ENCODE measurements around the gene THRA.

The THRA gene

DNA sequence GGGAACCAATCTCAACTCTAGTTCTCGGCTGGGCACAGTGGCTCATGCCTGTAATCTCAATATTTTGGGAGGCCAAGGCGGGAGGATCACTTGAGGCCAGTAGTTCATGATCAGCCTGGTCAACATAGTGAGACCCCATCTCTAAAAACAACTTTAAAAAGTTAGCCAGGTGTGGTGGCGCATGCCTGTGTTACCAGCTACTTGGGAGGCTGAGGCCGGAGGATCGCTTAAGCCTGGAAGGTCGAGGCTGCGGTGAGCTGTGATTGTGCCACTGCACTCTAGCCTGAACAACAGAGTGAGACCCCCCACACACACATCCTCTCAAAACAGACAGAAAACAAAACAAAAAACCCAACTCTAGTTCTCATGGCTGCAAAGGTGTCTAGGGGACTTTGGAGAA, 4.9 kb downstream of the THRA start:
- no peak for DNase-seq

DNA sequence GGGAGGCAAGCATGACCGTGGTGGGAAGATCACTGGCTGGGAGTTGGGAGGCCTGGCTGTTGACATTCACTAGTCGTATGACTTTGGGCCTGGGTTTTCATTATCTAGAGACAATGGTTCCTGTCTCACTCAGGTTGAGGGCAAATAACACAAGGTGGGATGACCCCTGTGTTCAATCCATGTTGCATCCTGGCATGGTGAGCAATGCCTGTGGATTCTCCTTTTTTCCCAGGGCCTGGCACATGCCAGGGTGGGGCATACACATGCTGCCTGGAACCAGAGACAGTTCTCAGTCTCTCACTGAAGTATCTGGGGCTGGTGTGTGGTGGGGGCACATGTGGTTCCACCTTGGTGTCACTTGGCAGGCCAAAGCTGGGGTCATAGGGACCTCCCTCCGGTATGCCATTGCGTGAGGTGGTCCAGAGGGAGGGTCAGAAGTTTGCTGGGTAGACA, 5.4 kb downstream of the THRA start:
- no peak for DNase-seq

DNA sequence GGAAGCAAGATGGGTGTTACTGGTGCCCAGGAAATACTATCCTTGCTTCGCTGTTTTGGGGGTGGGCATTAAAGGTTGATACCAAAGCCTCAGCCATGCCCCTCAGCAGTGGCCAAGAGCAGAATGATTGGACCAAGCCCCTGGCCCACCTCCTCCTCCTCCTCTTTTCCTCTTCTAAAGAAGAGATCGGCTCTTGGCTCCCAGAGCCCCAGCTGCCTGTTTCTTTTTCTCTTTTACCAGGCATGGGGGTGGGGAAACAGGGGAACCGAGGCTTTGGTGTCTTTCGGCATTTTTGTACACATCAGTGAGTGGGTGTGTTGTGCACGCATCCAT, 5.8 kb downstream of the THRA start:
- no peak for DNase-seq

DNA sequence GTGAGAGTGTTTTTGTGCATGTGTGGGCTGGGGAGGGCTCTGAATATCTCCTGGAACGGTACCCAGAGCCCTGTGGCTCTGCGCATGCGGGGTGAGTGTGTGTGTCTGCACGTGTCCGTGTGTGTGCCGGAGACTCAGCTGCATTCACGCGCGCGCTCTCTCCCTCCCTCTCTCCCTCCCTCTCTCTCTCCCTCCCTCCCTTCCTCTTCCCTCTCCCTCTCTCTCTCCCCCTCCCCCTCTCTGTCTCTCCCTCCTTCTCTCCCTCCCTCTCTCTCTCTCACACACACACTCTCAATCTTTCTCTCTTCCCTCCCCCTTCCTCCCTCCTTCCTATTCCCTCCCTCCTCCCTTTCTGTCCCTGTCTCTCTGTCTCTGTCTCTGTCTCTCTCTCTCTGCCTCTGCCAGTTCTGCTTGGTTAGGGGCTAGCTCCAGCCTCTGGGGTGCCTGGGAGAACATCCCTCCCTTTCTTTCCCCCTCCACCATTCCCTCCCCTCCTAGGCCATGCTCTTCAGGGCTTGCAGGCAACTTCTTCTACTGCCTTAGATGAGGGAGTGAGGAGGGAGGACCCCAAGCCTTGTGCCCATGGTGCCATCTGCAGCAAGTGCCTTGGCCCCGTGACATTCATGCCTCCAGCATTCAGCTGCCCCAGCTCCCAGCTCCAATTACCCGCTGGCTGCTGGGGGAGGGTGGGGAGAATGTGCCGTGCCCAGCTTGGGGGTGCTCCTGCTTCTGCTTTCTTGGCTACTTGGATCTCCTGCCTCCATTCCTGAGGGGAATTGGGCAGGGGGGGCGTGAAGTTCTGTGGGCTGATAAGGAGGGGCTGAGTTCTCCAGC, 6.4 kb downstream of the THRA start:
- peak; percentile 87 for DNase-seq

GRCh38 chr17:40069751-40070708, 7.3 kb downstream of the THRA start:
- DNase-seq = peak; percentile 41

- no peak for DNase-seq
Observed at GRCh38 chr17:40070709-40071312, 8.0 kb downstream of the THRA start.

DNA sequence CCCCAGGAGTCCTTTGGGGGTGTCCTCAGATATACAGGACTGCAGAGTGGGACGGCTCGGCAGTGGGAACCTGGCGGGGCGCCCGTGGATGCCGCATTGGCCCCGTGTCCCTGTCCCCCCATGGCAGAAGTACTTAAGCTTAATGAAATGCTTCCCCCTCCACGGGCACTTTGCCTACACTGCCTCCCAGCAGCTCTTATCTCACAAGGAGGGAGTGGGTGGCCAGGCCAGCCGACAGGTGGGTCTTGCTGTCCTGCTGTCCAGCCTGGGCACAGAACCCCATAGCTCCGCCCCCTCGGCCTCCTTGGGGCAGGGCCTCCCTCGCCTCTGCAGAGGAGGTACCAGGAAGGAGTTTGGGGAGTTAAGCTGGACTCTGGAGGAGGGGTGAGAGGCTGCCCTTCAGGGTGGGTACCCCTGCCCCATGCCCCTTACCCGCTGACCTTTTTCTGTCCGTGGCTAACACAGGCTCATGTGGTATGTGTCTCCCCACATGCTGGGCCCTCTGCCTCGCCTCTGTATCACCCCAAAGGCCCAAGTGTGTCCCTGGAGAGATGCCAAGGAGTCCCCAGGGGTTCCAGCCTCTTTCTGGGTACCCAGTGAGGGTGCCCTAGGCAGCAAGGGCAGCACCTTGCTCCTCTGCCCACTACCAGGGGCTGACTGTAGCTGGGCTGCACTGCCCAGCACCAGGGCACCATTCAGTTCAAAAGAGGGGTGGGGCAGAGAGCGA, 8.7 kb downstream of the THRA start:
- DNase-seq = no peak

DNA sequence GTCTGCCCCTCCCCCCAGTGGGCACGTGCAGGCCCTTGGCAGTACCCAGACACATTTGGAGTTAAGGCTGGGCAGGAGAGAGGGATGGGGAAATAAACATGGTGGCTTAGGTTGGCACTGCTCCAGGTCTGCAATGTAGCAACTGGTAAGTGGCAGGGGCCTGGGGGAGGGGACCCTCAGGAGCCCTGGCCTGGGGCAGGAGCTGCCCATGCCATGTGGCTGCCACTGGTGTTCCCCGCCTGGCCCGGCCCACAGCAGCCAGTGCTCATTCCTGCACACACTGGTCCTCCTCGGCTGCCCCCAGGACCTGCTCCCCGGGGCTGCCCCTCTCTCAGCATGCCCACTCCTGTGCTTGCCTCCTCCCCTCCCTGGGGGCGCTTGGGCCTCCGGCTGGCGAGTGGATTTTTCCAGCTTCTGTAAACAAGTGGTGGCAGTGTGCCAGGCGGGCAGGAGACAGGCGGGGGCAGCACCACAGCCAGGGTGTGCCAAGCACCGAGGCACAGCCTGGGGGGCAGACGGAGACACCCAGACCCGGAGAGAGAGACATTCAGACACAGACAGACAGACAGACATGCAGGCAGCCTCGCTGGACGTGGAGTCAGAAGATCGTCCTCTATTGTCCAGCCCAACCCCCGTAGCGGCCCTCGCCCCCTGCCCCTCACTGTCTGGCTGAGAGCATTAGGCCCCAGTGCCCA, 9.4 kb downstream of the THRA start:
- no peak for DNase-seq

- DNase-seq = no peak
Observed at GRCh38 chr17:40072735-40073346, 10.1 kb downstream of the THRA start.

DNA sequence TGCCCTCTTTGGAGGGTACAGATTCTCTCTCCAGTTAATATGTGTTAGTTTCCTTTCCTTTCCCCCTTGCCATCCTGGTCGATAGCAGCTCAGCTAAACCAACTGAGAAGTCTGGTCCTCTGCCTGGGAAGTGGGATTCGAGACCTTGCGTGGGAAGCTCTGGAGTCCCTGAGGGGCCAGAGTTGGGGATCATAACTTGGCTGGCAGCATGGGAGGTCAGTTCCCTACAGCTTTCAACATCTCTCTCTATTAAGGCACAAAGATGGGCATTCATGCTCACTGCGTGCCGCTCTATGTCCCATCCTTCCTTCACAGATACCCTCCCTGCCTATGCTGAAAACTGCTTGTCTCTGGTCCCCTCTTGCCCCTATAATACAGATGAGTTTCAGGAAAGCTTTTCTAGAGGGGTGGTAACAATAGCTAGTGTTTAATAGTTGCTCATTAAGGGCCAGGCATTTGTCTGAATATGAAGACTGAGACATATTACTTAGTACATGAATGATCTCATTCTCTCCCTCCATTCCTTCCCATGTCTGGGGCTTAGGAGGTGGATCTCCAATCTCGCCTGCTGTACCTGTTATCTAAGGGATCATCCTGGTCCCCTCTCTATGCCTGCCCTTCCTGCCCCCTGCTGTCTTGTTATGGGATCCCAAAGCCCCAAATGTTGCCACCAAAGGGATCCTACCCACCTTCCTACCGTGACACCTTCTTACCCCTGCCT, 10.8 kb downstream of the THRA start:
- no peak for DNase-seq

DNA sequence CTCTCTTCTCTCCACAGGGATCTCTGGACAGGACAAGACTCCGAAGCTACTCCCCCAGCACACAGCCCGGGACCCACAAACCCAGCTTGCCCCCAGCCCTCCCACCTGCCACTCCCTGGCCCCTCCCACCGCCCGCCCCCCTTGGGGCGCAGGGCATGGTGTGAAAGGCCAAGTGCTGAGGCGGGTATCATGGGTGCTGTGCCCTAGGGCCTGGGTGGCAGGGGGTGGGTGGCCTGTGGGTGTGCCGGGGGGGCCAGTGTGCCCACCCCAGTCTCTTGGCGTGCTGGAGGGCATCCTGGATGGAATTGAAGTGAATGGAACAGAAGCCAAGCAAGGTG, 11.4 kb downstream of the THRA start:
- DNase-seq = no peak

DNA sequence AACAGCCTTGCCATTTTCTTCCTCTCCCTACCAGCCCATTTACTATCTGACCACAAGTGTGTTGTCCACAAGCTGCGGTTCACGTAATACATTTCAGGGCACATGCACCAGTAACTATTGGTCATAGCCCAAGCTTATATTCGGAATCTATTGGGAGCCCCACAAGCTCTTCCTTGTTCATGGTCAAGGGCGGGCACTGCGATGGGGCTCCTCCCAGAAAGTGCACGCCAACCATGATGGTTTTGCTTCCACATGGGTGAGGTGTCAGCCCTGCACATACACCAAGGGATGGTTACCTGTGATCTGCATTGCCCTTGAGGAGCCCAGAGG, 12.1 kb downstream of the THRA start:
- DNase-seq = no peak

GRCh38 chr17:40075201-40075941, 12.6 kb downstream of the THRA start:
- peak; percentile 77 for DNase-seq

DNA sequence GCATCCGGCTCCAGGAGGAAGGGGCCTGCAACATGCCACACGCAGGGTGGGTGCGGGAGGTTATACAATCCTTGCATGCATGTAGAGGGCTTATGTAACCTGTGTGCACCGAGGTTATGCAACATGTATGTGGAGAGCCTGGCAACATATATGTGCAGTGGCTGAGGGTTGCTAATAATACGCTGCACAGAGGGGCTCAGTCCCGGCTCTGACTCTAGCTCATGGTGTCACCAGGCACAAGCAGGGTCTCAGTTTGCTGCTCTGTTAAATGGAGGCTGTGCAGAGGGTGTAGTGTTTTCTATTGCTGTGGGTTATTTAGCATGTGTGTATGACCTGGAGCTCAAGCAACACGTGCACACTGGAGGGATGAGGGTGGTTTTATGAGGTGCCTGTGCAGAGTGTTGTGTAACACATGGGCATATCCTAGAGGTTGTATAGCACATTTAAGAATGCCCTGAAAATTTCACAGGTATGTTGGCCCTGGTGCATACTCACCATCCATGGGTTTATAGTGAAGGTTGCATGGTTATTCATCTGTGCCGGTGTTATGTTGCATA, 13.3 kb downstream of the THRA start:
- DNase-seq = no peak

DNA sequence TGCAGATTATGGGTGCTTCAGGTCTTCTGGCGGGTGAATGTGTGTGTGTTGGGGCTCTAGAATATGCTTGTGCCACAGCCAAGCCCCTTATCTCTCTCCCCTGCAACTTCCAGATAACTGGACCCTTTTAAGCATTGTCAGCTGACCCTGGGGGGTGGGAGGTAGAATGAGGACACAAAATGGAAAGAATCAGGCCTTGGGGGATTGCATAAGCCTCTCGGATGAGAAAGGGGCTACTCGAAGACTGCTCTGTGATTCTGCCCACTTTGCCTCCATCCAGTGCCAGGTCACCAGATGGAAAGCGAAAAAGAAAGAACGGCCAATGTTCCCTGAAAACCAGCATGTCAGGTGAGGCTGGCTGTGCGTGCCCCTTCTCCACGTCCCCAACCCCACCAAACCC, 13.8 kb downstream of the THRA start:
- no peak for DNase-seq

GRCh38 chr17:40079545-40079944, 16.8 kb downstream of the THRA start:
- no peak for DNase-seq

GRCh38 chr17:40084477-40084876, 21.7 kb downstream of the THRA start:
- no peak for DNase-seq

DNA sequence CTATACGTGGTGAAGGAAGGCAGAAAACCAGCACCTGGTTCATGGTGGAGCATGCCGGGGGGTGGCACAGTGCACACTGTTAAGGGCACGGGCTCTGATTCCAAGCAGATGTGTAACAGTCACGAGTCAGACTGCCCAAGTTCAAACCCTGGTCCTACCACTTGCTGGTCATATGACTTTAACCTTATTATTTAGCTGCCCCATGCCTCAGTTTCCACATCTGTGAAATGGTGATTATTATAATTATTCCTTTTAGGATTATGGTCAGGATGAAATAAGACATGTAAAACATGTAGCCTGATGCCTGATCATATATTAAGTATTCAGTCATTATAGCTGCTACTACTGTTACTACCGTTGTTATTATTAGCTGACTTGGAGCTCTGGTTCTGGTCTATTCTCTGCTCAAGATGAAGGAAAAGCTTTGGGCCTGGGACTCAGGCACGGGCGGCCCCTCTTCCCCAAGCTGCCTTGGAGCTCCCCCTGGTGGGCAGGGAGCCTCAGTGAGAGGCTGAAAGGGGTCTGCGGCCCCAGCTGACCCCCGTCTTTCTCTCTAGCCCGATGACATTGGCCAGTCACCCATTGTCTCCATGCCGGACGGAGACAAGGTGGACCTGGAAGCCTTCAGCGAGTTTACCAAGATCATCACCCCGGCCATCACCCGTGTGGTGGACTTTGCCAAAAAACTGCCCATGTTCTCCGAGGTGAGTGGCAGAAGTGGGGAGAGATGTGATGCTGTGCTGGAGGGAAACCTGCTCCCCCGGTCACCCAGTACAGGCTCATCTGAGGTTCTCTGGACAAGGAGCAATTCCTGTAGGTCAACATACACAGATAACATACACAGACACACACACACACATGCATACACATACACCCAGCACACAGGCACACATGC, 23.6 kb downstream of the THRA start:
- peak; percentile 72 for DNase-seq

Data from activated CD4-positive, alpha-beta T cell treated with anti-CD3 and anti-CD28 coated beads for 48 hours (primary cell).